Stimulated activated CD8-positive, alpha-beta memory T cell treated with anti-CD3 and anti-CD28 coated beads, Interleukin-7, amount 100 ng/mL, for 24 hours (primary cell): ENCODE results near the gene MEOX2.

Source experiments
- DNase-seq: peaks from one replicate; pipeline ENCODE4 v3.0.0-alpha.2; 2020; ENCODE audit warnings: low read depth

MEOX2 gene

DNA sequence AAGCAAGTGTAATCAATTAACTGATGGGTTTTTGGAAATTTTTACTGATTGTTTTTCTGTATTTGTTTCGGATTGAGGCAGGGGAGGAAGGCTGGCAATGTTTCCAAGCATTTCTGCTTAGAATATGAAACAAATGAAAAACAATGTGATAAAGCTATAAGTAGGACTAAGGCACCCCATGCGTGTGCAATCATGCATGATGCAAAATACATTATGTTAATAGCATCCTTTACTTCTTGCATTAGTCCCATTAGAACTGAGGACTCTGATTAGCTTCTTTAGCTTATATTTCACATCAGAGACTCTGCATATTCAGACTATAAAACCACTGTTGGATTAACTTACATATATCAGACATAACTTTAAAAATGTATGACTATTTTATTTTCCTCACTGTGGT, 76.0 kb downstream of the MEOX2 start:
- DNase-seq, result no peak

DNA sequence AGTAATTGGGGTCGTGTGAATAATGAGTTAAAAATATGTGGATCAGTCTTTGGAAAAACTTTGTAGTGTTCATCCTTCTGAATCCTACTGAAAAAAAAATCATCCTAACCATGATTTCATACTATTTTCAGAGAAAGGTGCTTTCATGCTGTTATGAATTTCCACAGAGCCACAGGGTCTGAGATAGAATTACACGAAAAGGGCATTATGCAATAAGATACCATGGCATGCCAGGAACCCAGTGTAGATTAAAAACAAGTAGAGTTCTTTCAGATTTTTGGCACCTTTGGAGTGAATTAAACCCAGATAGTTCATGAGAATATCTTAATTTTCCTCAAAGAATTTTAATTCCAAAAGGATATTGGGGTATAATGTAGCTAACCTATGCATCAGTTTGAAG, 77.2 kb downstream of the MEOX2 start:
- no peak for DNase-seq

- DNase-seq, result no peak
Measured at GRCh38 chr7:15607529-15608210, 78.8 kb downstream of the MEOX2 start.

DNA sequence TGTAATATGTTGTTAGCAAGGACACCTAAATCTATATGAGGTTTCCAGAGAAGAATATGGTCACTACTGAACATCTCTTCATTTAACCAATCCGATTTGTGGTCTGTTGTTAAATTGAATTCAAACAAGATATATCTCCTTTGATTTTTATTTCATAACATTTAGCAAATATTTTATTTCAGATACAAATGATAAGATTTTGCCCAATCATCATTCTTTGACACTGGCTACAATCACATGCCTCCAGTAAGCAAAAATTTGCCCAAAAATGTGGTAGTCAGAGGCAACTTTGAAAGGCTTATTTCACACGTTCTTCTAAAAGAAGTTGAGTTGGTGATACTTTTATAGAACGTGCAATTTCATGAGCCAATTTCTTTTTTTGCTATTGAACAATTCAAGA, 79.9 kb downstream of the MEOX2 start:
- no peak for DNase-seq

DNA sequence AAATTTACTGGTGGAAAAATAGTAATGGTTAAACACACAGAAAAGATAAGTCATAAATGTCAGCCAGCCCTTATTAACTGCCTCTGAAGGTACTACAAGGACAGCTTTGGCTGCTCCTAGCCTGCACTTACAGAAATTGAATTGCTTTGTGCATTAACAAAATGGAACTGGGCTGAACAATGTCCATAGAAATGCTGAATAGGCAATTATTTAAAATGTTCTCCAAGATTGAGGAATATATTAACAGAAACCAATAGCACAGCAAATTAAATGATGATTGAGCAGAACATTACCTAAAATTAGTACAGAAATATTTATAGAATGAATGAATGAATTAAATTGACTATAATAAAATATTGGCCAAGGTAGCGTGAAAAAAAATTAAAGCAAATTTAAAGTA, 82.3 kb downstream of the MEOX2 start:
- DNase-seq, result no peak

GRCh38 chr7:15603124-15603523, 83.4 kb downstream of the MEOX2 start:
- DNase-seq, result no peak

- DNase-seq, result no peak
Measured at GRCh38 chr7:15602236-15602635, 84.2 kb downstream of the MEOX2 start.

DNA sequence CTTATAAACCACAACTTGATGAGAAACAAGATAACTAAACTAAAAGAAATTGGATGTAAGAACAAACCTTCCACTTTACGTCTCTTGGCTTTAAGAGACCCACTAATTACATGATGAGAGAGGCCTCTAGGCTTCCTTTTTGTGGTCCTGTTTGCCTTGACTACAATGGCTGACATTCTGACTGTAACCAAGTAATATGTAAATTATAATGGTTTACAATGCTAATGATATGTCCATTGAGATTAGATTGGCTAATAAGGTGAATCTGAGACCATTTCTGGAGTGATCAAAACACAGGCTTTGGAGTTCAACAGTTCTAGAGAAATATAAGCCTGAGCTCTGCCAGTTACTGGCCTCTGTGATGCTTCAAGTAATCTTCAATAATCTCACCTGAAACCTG, 85.3 kb downstream of the MEOX2 start:
- no peak for DNase-seq

DNA sequence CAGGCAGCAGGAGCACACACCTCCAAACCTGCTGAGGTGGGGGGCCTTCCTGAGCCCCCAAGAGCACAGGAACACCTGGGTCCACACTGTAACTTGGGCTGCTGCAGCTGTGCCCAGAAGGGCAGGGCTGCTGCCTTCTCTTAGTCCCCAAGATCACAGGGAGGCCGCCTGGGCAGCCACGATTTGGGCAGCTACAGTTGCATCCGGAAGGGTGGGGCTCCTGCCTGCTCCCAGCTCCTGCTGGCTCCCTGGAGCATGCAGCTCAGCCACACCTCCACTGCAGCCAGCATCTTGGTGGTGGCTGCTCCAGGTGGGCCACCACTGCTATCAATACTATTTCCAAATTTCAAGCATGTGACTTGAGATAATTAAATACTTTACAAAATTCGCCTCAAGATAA, 86.2 kb downstream of the MEOX2 start:
- no peak for DNase-seq

- no peak for DNase-seq
Measured at GRCh38 chr7:15594461-15594860, 92.0 kb downstream of the MEOX2 start.

DNA sequence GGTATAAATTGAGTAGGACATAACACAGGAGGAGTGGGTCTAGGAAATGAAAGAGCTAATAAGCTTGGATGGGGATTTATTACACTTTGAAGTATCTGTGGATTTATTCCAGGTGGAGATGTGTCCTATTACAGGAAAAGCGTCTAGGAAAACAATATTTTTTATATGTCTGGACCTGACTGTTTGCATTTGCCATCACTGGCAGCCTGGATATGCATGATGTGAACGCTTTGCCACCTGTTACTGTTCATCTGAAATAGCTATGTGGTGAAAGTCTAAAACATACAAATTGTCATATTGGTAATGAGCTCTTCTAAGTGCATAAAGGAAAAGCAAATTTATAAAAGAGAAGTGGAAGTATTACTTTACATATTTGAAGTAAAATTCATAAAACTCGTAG, 93.1 kb downstream of the MEOX2 start:
- no peak for DNase-seq

DNA sequence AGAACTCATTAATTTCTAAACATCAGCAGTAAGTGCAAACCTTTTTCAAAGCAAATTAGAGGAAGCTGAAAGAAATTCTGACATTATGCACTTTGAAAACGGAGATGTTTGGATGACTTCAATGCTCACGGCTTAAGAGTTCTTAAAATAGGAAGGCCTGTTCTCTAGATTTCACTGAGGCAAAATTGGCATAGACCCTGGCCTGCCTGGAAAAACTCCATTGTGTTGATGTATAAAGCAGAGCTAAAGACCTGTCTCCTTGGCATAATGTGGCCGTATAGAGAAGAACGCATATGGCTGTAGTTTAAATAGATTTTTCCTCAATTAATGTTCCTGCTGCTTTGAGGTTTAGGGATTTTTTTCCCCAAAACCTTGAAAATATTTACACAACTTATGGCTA, 100.2 kb downstream of the MEOX2 start:
- DNase-seq, result no peak

- no peak for DNase-seq
Measured at GRCh38 chr7:15584575-15584974, 101.9 kb downstream of the MEOX2 start.

- no peak for DNase-seq
Measured at GRCh38 chr7:15582773-15583172, 103.7 kb downstream of the MEOX2 start.

GRCh38 chr7:15581352-15581951, 105.0 kb downstream of the MEOX2 start:
- DNase-seq, result no peak

DNA sequence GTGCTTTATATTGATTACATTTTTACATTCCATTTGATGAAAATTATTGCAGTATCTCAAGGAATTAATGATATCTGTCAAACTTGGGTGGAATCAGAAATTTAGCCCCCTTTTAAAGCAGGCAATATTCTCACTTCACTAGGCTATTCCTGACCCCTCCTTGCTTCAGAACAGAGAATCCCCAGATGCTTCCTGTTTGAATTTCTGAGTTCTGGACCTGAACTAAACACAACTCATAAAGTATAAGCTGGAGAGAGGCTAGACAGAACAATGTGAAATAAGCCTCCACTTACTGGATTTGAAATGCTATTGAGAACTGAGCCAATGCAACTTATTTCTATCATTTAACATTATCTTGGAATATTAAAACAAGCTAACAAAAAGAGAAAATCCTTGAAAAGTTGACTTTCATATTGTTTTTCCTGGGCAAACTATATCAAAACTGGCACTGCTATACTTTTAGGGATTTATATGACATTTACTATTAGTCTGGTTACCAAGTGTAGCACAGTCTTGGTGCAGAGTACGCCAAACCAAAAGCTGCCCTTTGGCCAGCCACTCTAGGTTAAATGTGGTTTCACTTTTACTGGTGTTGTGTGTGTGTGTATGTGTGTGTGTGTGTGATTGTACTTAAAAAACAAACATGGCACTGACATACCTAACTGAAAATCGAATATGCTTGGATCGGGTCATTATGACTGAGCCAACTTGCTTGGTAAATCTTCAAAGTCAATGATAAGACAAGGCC, 105.7 kb downstream of the MEOX2 start:
- no peak for DNase-seq

DNA sequence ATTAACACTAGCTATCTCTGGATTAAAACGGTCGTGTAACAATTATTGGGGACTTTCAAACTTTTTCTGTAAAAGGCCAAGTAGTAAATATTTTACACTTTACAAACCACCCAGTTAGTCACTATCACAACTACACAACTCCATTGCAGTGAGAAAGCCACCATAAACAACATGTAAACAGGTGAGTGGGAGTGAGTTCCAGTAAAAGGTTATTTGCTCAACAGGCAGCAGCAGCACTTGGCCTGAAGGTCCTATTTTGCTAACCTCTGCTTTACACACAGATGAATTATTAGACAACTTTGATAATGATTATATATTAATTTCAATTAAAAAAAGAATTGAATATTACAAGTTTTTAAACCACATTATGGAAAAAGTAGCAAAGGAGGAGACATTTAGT, 108.9 kb downstream of the MEOX2 start:
- DNase-seq, result no peak

GRCh38 chr7:15571301-15571878, 115.1 kb downstream of the MEOX2 start:
- DNase-seq, result no peak

- no peak for DNase-seq
Measured at GRCh38 chr7:15567652-15568051, 118.8 kb downstream of the MEOX2 start.

DNA sequence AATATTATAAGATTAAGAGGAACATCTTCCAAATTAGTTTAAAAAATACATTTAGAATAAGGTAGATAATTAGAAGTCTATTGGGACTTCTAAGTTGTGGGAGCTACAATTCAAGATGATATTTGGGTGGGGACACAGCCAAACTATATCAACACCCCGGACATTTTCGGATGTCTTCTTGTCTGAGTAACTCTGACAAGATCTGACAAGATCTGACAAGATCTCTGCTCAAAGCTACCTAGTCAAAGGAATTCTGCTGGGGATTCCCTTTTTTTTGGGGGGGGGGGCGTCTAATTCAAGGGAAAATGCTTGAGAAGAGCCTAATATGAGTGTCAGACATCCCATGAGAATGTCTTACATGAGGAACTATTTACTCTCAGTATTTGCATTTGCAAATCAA, 119.4 kb downstream of the MEOX2 start:
- no peak for DNase-seq

DNA sequence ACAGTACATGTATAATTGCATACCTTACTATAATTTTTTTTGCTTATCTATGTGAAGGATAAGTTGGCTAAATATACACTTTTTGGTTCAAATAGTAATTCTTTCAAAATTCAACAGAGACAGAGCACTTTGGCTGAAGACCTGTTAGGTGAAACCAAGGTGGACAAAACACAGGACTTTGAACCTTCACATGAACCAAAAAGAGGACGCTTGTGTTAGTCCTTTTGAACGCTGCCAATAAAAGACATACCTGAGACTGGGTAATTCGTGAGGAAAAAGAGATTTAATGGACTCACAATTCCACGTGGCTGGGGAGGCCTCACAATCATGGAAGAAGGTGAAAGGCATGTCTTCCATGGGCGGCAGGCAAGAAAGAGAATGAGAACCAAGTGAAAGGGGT, 120.0 kb downstream of the MEOX2 start:
- no peak for DNase-seq

- no peak for DNase-seq
Measured at GRCh38 chr7:15561835-15562234, 124.6 kb downstream of the MEOX2 start, which contains the start of gene AGMO. Gene AGMO, minus strand, starts transcription at chr7:15562015.
